GM21515 (cell line): ENCODE results near the gene MYH4.

Experiments
- ATAC-seq: cut with Tn5 transposase; IDR thresholded peaks from one replicate; pipeline ENCODE4 v1.9.1; 2021; ENCODE audit not compliant: unreplicated experiment

The MYH4 gene

GRCh38 chr17:10421900-10422542 is 47.3 kb downstream of the MYH4 start, which contains the start of gene MYH8:
MYH8 (minus strand) TSS chr17:10421950; CDS start chr17:10420227, 1,723 bp downstream.
- no peak for ATAC-seq

- ATAC-seq = no peak
Measured at GRCh38 chr17:10421211-10421610, 48.1 kb downstream of the MYH4 start.

- no peak for ATAC-seq
Measured at GRCh38 chr17:10420811-10421210, 48.5 kb downstream of the MYH4 start.

- no peak for ATAC-seq
Measured at GRCh38 chr17:10417431-10417830, 51.9 kb downstream of the MYH4 start.

GRCh38 chr17:10415161-10415560 is 54.2 kb downstream of the MYH4 start:
- ATAC-seq = no peak

GRCh38 chr17:10403589-10403988 is 65.8 kb downstream of the MYH4 start:
- ATAC-seq = no peak

- no peak for ATAC-seq
Measured at GRCh38 chr17:10398352-10398751, 71.0 kb downstream of the MYH4 start.

- no peak for ATAC-seq
Measured at GRCh38 chr17:10396524-10397163, 72.7 kb downstream of the MYH4 start.

GRCh38 chr17:10394201-10394887 is 75.0 kb downstream of the MYH4 start:
- no peak for ATAC-seq
